ENCODE measurements around the gene CITED4.

CITED4 gene

GRCh38 chr1:40842207-40842606, 20.0 kb downstream of the CITED4 start:
- Histone ChIP-seq H2AFZ (ENCODE audit: low read length, unreplicated experiment) (no peak overlapping the region), H3K4me1 (ENCODE audit: control insufficient read depth, insufficient read depth, low read length, unreplicated experiment) (no peaks in the 10 kb centered on the region), H3K27ac (ENCODE audit: low read depth, low read length) (no peak overlapping the region), H3K4me3 (ENCODE audit: low read depth, low read length) (no peak overlapping the region), H3K79me2 (ENCODE audit: control insufficient read depth, insufficient read depth, low read length, unreplicated experiment) (no peaks in the 10 kb centered on the region), H3K27me3 (ENCODE audit: insufficient read depth, low read length) (peaks cover 4% of the 10 kb centered on the region; the same call in 1 of the 2 replicates), H3K36me3 (ENCODE audit: insufficient read depth, low read length) (no peaks in the 10 kb centered on the region)

- Histone ChIP-seq H2AFZ (ENCODE audit: low read length, unreplicated experiment) (no peak overlapping the region), H3K27ac (ENCODE audit: low read depth, low read length) (no peak overlapping the region), H3K36me3 (ENCODE audit: insufficient read depth, low read length) (no peaks in the 10 kb centered on the region), H3K27me3 (ENCODE audit: insufficient read depth, low read length) (peaks cover 4% of the 10 kb centered on the region; the same call in 1 of the 2 replicates), H3K79me2 (ENCODE audit: control insufficient read depth, insufficient read depth, low read length, unreplicated experiment) (no peaks in the 10 kb centered on the region), H3K4me3 (ENCODE audit: low read depth, low read length) (no peak overlapping the region), H3K4me1 (ENCODE audit: control insufficient read depth, insufficient read depth, low read length, unreplicated experiment) (no peaks in the 10 kb centered on the region)
Observed at GRCh38 chr1:40841602-40842001, 20.6 kb downstream of the CITED4 start.

DNA sequence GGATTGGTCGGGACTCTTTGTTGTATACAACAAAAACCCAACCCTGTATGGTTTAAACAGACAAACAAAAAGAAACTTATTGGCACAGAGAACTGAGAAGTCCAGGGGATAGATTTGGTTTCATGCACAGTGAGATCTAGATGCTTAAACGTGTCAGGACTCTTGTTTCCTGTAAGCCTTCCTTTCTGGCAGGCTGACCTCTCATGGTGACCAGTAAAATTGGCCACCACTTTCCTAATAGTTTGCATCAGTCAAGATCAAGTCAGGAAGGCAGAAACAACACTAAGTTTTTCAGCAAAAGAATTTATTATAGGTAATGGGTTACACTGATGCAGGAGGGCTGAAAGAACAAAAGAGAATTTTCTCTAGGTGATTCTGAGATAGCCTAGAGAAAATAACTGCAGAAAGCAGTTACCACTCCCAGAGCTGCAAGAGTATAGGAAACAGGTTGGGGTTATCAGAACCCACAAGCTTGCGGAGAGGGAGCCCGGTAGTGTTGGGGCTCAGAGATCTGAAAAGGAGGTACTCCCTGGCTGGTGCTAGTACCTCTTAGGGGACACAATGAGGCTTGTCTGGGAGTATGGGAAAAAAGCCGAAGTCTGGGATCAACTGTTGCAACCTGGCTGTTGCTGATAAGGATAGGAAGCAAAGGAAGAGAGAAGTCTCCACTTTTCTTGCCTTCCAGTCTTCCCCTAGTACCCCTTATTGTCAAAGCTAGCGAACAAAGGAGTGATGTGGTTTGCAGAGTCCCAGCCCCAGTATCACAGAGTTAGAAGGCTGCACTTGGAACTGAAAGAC, 21.4 kb downstream of the CITED4 start:
- H3K36me3 ChIP-seq (ENCODE audit: insufficient read depth, low read length): no peaks in the 10 kb centered on the region
- no peak overlapping the region for H3K27ac ChIP-seq (ENCODE audit: low read depth, low read length)
- peaks cover 13% of the 10 kb centered on the region; the same call in 1 of the 2 replicates for H3K27me3 ChIP-seq (ENCODE audit: insufficient read depth, low read length)
- H2AFZ ChIP-seq (ENCODE audit: low read length, unreplicated experiment): no peak overlapping the region
- H3K79me2 ChIP-seq (ENCODE audit: control insufficient read depth, insufficient read depth, low read length, unreplicated experiment): no peaks in the 10 kb centered on the region
- no peak overlapping the region for H3K4me3 ChIP-seq (ENCODE audit: low read depth, low read length)
- no peaks in the 10 kb centered on the region for H3K4me1 ChIP-seq (ENCODE audit: control insufficient read depth, insufficient read depth, low read length, unreplicated experiment)

DNA sequence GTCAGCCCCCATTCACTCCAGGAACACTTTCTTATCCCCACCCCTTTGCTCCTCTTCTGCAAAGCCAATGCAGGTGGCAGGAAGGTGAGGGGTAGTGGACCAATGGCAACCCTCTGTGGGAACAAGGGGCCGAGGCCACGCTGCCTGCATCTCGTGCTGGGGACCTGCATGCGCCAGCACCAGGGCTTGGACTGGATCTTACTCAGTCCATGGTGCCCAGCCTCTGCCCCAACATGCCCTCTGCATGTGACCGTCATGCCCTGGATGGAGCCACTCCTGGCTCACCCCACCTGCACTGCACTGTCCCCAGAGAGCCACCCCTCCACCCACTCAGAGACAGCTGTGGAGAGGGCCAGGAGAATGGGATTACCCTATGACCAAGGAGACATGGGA, 22.2 kb downstream of the CITED4 start:
- Histone ChIP-seq H3K36me3 (ENCODE audit: insufficient read depth, low read length) (no peaks in the 10 kb centered on the region), H3K27ac (ENCODE audit: low read depth, low read length) (no peak overlapping the region), H3K4me1 (ENCODE audit: control insufficient read depth, insufficient read depth, low read length, unreplicated experiment) (no peaks in the 10 kb centered on the region), H3K79me2 (ENCODE audit: control insufficient read depth, insufficient read depth, low read length, unreplicated experiment) (no peaks in the 10 kb centered on the region), H3K4me3 (ENCODE audit: low read depth, low read length) (no peak overlapping the region), H2AFZ (ENCODE audit: low read length, unreplicated experiment) (no peak overlapping the region), H3K27me3 (ENCODE audit: insufficient read depth, low read length) (peaks cover 17% of the 10 kb centered on the region; the same call in 1 of the 2 replicates)

DNA sequence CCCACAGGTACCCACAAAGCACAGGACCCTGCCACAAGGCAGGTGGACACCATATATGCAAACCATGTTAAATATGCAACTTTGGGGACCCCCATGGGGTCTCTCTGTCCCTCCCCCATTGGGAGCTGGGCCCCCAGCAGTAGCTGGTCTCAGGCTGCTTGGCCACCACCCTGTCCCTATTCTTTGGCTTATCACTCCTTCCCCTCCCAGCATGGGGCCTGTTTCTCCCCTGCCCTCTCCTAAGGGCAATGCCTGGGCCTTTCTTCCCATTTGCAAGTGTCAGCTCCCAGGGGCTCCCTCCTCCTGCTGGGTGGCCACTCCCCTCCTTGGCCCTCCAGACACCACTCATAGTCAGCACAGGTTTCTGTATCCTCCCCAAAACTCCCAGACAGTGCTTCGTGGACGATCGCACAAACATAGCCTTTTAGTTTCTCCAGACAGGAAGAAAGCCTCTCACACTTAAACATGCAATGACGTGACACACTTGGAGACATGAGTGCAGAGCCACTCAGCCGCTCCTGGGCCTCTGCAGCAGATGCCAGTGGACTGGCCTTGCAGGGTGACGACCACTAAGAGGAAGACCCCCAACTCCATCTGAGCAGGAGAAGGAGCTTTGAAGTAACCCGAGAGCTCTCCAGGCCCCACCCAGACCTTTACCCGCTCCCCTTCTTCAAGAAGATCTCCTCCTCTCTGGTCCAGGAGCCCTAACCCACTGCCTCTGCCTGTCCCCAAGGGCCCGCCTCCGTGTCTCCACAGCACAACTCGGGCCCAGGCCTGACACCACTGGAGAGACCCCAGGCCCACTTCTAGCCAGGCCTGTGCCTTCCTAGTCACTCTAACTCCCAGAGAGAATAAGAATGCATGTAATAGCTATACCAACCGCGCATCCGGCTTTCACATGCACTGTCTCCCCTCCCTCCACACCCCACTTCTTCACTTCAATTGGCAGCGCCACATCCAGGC, 22.9 kb downstream of the CITED4 start:
- Histone ChIP-seq H3K4me1 (ENCODE audit: control insufficient read depth, insufficient read depth, low read length, unreplicated experiment) (no peaks in the 10 kb centered on the region), H3K27me3 (ENCODE audit: insufficient read depth, low read length) (peaks cover 17% of the 10 kb centered on the region; the same call in 1 of the 2 replicates), H2AFZ (ENCODE audit: low read length, unreplicated experiment) (no peak overlapping the region), H3K4me3 (ENCODE audit: low read depth, low read length) (no peak overlapping the region), H3K36me3 (ENCODE audit: insufficient read depth, low read length) (no peaks in the 10 kb centered on the region), H3K27ac (ENCODE audit: low read depth, low read length) (no peak overlapping the region), H3K79me2 (ENCODE audit: control insufficient read depth, insufficient read depth, low read length, unreplicated experiment) (no peaks in the 10 kb centered on the region)

GRCh38 chr1:40838045-40838979, 23.9 kb downstream of the CITED4 start:
- Histone ChIP-seq H3K27me3 (ENCODE audit: insufficient read depth, low read length) (peaks cover 17% of the 10 kb centered on the region; the same call in 1 of the 2 replicates), H3K36me3 (ENCODE audit: insufficient read depth, low read length) (no peaks in the 10 kb centered on the region), H3K27ac (ENCODE audit: low read depth, low read length) (no peak overlapping the region), H3K4me3 (ENCODE audit: low read depth, low read length) (no peak overlapping the region), H3K79me2 (ENCODE audit: control insufficient read depth, insufficient read depth, low read length, unreplicated experiment) (no peaks in the 10 kb centered on the region), H2AFZ (ENCODE audit: low read length, unreplicated experiment) (no peak overlapping the region), H3K4me1 (ENCODE audit: control insufficient read depth, insufficient read depth, low read length, unreplicated experiment) (no peaks in the 10 kb centered on the region)

DNA sequence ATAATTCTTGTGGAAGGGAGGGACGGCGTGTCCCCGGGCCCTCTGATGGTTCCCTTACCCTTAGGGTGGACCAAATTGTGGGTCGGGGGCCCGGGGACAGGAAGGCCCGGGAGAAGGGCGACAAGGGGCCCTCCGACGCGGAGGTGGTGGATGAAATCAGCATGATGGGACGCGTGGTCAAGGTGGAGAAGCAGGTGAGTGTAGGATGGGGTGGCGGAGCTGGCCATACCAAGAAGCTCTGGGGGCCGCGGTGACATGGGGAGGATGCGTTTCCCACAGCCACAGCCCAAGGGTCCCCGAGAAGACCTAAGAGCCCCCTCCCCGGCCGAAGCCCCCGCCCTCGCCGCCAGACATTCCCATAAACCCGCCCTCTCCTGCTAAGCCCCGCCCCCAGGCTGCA, 24.6 kb downstream of the CITED4 start:
- Histone ChIP-seq H2AFZ (ENCODE audit: low read length, unreplicated experiment) (no peak overlapping the region), H3K4me3 (ENCODE audit: low read depth, low read length) (no peak overlapping the region), H3K36me3 (ENCODE audit: insufficient read depth, low read length) (no peaks in the 10 kb centered on the region), H3K79me2 (ENCODE audit: control insufficient read depth, insufficient read depth, low read length, unreplicated experiment) (no peaks in the 10 kb centered on the region), H3K27ac (ENCODE audit: low read depth, low read length) (no peak overlapping the region), H3K4me1 (ENCODE audit: control insufficient read depth, insufficient read depth, low read length, unreplicated experiment) (no peaks in the 10 kb centered on the region), H3K27me3 (ENCODE audit: insufficient read depth, low read length) (peaks cover 17% of the 10 kb centered on the region; the same call in 1 of the 2 replicates)

DNA sequence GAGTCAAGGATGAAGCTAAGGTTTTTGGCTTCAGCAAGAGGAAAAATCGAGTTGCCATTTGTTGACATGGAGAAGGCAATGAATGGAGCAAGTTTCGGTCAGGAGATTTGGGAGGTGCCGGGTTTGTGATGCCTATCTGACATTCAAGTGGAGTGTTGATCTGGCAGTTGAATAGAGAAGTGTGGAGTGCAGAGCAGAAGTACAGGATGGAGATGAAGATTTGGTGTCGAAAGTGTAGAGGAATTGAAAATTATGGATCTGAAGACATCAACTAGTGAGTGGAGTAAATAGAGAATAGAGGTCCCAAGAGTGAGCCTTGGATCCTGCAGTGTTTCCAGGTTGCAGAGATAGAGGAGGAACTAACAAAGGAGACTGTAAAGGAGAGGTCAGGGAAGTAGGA, 25.9 kb downstream of the CITED4 start:
- Histone ChIP-seq H3K4me1 (ENCODE audit: control insufficient read depth, insufficient read depth, low read length, unreplicated experiment) (no peaks in the 10 kb centered on the region), H2AFZ (ENCODE audit: low read length, unreplicated experiment) (no peak overlapping the region), H3K27ac (ENCODE audit: low read depth, low read length) (no peak overlapping the region), H3K79me2 (ENCODE audit: control insufficient read depth, insufficient read depth, low read length, unreplicated experiment) (no peaks in the 10 kb centered on the region), H3K4me3 (ENCODE audit: low read depth, low read length) (no peak overlapping the region), H3K27me3 (ENCODE audit: insufficient read depth, low read length) (peaks cover 17% of the 10 kb centered on the region; the same call in 1 of the 2 replicates), H3K36me3 (ENCODE audit: insufficient read depth, low read length) (no peaks in the 10 kb centered on the region)

DNA sequence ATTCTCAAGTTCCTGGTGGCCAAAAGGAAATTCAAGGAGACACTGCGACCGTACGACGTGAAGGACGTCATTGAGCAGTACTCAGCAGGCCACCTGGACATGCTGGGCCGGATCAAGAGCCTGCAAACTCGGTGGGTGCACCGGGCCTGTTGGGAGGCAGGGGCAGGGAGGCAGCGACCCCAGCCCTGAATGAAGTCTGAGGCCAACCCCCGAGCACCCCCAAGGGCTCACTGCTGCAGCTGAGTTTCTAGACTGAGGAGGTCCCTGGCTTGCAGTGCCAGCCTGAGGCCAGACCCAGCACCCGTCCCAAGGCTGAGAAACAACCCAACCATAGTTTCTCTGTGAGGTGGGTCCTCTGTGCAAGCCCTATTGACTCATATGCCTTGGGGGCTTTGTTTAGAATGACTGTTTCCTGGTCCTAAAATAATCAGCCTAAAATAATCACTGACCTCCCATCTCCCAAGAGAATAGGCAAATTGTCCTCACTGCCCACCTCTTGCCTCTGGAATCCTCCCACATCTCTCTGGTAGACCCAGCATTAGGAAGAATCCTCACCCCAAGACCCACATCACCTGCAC, 27.1 kb downstream of the CITED4 start:
- Histone ChIP-seq H3K36me3 (ENCODE audit: insufficient read depth, low read length) (no peaks in the 10 kb centered on the region), H3K27me3 (ENCODE audit: insufficient read depth, low read length) (peaks cover 17% of the 10 kb centered on the region; the same call in 1 of the 2 replicates)

More for the DNA sequence above, 27.1 kb downstream of the CITED4 start:
- Histone ChIP-seq H3K79me2 (ENCODE audit: control insufficient read depth, insufficient read depth, low read length, unreplicated experiment) (no peaks in the 10 kb centered on the region), H2AFZ (ENCODE audit: low read length, unreplicated experiment) (no peak overlapping the region), H3K4me1 (ENCODE audit: control insufficient read depth, insufficient read depth, low read length, unreplicated experiment) (no peaks in the 10 kb centered on the region), H3K4me3 (ENCODE audit: low read depth, low read length) (no peak overlapping the region), H3K27ac (ENCODE audit: low read depth, low read length) (no peak overlapping the region)
